Fibroblast of upper back skin (primary cell): ENCODE measurements around the gene BRD3.

Experiments used
- DNase-seq: peaks from one replicate; pipeline ENCODE4 v3.0.0-alpha.2; 2013

Gene BRD3

DNA sequence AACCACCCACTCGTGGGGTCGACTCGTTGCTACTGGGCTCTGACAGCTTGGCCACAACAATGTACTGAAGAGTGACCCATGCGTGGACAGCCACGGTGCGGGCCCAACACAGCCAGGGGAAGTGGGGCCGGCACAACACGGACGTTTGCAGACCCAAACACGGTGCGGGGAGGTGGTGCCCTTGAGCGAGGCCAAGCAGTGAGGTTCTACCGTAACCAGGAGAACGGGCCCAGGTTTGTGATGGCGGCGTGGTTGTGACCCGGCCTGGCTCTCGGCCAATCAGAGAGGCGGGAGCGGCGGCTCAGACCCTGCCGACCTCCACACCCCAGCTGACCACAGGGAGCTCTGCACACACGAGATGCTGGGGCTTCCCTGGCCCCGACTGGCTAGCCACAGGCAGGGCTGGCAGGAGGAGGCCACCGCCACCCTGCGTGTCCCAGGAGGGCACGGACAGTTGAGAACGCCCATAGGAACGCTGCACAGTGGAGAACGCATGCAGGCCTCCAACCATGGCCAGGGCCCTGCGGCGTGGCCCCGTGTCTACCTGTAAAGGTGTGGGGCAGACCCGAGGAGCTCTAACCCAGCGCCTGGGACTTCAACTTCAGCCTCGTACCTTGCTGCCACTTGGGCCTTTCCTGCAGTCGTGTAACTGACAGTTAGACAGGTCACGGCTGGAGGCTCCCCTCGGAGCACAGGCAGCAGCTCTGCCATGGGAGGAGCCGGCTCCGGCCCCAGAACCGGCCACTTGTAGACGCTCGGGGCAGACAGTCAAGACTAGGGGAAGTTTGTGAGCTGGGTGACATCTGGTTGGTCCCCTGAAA, 13.7 kb downstream of the BRD3 start:
- DNase-seq = no peak

DNA sequence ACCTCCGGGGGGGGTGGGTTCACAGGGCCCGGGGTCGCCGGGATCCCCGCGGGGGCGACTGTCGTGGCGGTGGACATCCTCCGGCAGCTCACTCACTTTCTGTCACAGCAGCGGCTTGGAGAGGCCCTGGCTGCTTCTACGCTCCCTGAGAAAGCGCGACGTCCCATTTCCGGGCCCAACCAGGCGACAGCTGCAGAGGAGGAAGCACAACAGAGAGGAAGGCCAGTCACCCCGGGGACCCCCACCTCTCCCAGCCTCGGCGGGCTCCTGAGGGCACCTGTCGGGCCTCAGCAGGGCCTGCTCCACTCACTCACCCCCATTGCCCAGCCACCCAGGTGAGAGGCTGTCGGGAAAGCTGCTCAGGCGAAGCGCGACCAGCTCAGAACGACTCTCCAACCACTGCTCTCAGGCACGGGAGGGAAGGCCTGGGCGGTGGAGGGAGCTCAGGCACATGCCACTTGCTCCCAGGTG, 14.4 kb downstream of the BRD3 start:
- no peak for DNase-seq

DNA sequence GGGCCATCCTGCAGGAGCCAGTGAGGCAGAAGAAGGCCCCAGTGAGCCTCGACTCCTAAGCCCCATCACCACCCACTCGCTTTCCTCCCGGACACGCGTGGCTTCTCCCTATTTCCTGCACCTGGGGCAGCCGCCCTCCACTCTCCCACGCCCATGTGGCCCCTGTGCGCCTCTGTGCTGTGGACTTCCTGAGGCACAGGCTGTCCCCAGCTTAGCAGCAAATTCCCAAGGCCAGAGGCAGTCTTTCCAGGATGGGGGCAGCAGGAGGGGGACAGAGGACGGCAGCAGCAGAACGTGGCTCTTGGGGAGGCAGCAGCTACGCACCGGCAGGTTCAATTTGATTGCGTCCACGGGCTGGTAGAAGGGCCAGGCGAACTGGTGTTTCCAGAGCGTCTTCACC, 14.9 kb downstream of the BRD3 start:
- DNase-seq = no peak

DNA sequence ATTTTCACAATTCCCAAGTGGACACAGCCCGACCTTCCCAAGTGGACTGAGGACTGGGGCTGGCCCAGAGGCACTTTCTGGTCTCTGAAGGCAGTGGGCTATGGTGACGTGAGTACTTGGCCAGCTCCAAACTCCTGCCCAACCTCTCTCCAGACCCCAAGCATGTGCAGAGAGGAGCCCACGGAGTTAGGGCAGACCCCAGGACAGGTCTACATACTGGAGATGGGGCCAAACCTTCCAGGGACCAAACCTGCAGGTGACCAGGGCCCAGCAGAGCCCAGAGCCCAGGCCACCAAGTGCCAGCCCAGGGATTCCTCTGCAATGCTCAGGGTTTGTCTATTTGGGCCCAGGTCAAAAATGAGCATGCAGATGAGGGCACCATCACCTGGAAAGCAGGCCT, 15.3 kb downstream of the BRD3 start:
- DNase-seq = no peak

DNA sequence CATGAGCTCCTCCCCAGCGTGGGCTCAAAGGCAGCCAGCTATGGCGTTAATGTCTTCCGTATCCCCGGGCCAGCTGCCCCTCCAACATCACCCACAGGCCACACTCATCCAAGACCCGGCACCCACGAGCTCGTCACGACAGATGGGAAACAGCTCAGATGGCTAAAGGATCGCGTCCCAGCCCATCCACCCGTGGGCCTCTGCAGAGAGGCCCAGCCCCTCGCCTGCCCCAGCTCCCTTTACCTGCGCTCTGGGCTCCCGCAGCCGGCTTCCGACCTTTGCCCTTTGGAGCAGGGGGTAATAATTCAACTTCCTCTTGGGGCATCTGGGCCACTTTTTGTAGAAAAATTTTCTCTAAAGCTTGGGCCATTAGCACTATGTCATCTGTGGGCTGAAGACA, 16.5 kb downstream of the BRD3 start:
- DNase-seq = no peak

DNA sequence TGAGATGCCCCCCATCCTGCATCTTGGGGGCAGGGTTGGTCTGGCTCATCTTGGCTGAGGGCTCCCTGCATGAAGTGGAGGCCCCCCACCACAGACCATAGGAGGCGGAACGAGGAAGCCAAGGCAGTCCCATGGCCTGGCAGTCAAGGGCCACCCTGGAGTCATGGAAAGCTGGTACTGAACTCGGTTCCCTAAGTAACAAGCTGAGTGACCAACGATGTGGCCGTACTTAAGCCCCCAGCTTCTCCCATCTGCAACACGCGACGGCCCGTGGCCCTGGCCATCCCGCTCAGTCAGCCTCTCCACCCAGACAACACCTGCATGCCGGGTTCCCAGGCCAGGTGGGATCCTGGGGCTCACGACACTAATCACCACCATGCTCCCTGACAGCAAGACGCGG, 17.1 kb downstream of the BRD3 start:
- DNase-seq = no peak

DNA sequence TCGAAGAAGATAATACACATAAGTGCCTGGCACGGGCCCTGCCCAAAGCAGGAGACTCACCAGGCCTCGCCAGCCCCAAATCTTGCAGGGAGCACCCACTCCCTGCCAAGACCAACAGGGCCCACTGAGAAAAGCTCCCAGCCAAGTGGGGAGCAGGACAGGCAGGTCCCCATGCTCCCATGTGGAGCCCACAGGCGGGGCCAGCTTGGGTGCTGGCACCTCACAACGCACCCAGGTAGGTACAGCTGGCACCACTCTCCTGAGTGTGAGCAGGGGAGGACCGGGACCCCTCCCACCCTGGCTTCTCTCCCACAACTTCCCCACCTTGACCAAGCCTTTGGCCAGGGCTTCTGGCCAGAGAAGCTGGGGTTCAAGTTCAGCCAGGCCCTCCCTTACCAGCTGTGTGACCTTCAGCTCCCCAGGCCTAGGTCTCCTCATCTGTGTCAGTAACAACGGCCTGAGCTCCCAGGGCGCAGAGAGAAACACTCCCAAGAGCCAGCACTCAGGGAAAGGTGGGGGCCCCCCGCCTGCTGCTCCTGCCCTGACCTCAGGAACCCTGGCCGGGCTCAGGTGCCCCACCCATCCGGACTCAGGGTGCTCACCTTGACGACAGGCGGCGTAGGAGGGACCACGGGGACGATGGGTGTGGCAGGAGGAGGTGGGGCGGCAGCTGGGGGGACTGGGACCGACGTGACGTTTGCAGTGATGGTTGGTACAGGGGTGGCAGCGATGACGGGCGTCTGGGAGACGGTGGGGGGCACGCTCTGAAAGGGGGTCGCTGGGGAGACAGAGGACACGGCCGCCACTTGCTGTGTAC, 17.8 kb downstream of the BRD3 start:
- DNase-seq = no peak

DNA sequence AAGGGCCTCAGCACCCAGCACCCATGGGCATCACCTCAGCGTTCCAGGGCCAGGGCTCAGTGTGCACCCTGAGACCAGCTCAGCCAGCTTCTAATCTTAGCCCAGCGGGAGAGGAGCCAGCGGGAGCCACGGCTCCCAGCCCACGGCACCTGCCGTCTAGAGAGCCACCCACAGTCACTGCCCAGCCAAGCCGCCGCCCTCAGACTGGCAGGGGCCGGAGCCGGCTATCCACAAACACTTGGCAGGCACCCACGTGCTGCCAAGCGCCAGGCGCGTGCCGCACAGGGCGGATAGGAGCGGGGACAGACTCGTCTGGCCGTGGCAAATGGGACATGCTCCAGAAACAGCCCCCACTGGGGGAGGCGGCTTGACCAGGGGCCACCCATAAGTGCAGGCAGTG, 18.6 kb downstream of the BRD3 start:
- DNase-seq = no peak

DNA sequence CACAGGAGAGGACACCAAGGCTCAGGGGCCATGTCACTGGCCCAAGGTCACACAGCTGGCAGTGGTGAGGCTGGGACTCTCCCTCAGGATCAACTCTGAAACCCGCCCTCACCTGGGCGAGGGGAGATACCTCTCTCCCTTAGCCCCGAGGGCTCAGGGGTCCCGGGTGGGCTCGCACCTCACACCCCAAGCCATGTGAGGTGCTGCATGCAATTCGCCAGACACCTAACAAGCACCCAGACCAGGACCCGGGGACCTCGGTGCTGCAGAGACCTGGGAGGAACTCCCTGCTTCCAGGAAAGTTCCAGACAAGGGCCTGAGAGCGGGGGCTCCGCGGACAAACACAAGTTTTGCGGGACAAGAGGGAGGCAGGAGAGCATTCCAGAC, 19.3 kb downstream of the BRD3 start:
- DNase-seq = no peak

DNA sequence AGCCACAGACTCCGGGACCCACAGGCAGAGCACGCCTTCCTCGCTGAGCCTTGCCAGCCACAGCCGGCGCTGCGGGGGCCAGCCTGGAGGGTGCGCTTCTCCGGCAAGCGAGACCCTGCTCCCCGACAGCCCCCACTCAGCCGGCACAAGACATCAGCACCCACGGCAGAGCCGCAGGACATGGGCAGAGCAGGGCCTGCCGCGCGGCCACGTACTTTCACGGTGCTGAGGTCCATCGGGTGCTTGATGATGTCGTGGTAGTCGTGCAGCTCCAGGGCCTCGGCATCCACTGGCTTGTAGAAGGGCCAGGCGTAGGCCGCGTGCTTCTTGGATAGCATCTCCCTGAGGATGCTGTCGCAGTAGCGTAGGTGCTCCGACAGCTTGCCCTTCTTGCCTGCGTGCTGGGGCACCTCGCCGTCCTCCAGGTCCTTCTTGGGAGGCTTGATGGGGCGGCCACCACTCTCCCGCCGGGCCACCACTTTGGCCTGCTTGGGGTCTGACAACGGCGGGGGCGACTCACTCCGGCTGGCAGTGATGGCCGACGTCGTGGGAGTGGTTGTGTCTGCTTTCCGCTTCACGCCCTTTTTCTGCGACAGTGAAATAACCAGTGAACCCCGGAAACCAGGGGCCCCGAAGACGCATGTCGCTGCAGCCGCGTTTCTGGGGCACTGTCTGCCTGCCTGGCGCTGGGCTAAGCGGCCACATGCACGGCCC, 19.8 kb downstream of the BRD3 start:
- no peak for DNase-seq

DNA sequence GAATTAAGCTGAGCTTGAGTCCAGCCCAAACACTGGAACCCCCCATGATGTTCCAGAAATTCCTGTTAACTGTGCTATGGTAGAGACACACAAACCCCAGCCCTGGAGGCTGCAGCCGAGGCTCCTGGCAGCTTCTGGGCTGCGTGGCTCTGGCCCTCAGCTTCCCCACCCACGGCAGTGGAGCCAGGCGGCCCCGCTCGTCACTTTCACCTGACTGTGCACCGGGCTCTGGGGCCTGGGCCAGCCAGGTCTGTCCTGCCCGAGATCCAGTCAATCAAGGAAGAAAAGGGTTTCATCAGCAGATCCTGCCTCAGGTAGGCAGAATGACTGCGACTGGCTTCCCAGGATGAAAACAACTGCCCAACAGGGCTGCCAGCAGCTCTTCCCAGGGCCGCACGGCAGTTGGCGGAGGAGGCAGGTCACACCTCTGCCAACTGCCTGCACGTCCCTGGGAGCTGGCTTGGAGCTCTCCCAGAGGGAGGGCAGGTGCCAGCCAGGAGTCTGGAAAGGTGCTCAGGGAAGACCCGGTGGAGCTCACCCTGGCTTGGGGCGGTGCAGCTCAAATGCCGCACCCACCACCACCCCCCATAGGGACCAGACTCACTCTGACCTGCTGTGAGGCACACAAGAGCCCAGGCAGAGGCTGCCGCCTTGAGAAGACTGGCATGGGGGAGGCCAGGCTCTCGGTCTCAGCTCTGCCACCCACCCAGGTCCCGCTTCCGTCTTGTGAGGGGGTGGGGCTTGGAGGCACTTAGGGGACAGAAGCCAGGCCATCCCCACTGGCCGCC, 20.7 kb downstream of the BRD3 start:
- no peak for DNase-seq

DNA sequence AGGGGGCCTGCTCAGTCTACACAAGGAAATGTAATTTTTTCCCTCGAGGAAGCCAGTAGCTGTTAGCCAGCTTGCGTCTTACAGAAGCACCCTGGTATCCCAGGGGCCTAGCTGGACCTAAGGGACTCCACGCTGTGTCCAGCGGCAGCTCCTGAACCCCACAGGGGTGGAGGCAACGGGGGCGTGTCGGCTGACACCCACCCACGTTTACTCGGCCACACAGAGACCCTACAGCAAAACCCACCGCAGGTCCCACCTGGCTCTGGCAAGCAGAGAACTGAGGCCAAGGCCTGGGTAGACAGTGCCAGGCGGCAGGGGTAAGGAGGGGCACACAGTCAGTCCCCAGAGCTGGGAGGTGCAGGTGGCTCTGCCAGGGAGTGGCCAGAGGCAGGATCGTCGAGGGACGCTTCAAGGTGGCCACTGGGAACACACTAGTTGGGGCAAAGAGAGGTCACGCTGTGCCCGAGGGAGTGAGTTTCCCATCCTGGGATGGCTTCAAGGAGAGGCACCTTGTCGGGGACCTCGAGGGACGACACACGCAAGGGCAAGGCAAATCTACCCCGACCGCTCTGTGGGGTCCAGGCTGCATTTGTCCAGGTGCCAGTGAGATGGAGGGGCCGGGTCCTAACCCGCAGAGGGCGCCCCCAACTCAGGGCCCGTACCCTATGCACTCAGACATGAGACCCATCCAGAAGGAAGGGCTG, 21.8 kb downstream of the BRD3 start:
- DNase-seq = no peak

DNA sequence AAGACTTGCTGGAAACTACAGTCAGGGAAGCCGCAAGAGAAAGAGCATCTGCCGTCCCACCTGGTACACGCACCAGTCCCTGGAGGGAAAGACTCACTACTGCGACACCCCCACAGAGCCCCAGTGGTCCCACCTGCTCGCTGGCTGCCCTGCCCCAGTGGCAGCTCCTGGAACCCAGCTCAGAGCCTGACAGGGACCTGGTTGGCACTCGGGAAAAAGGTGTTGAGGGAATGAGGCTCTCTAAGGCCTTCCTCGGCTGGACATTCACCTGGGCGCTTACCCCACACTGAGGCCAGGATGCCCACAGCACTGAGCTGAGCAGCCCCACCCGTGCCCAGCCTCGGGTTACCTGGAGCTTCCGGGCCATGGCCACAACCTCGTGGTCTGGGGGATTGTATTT, 22.9 kb downstream of the BRD3 start:
- no peak for DNase-seq

DNA sequence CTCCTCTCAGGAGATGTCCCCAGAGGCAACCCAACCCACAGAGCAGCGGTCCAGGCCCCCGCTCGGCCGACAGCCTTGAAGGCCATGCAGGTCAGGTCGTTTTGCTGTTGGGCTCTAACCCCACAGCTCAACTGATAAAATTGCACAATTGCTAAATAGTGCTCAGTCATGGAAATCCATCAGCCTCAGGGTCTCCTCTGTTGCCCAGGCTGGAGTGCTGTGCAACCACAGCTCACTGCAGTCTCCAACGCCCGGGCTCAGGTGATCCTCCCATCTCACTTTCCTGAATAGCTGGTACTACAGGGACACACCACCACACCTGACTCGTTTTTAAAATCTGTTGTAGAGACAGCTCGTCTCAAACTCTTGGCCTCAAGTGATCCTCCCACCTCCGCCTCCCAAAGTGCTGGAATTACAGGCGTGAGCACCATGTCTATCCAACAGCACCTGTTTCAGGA, 24.3 kb downstream of the BRD3 start:
- DNase-seq = no peak

DNA sequence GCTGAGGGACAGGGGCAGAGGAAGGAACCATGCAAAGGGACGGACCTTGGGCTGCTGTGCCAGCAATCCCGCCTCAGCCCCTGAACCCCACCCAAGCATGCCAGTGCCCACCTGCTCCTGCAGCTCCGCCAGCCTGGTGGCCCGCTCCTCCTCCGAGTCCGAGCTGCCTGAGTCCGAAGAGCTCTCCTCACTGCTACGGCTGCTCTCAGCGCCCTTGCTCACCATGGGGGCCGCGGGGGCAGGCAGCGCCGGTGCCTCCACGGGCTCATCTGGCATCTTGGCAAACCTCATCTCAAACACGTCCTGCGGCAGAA, 26.2 kb downstream of the BRD3 start:
- DNase-seq = no peak

DNA sequence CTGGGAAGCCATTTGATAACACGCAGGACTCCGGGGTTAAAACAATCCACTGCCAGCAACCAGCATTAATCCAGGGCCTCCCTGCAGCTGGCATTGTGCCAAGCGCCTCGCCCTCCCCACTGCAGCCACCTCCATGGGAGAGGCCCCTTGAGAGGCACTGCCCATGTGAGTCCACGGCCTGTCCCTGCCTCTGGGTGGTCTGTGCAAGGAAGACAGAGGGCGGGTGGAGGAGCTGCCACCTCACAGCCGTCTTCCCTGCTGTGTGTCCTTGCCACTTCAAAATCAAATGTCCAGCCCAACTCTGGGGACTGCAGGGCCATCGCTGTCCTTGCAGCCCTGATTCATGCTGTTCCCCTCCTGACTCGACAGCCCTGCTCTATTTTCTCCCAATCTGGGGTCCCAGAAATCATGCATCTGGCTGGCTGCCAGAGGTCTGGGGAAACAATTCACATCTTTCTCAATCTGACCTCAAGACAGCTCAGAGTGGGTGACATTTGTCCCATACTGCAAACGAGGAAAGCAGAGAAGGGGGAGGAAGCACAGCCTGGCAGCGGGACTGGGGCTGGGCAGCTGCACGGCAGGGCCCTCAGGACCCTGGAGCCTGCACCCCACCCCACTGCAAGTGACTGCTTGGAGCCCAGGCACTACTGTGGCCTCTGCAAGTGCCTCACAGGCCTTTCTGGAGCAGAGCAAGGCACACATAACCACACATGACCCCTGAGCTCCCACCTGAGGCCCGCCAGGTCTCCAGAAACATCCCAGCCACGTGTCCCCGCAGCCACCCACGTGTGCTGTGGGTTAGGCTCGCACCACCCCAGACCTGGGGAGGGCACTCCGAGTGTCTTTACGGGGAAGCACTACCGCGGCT, 26.8 kb downstream of the BRD3 start:
- DNase-seq = no peak

DNA sequence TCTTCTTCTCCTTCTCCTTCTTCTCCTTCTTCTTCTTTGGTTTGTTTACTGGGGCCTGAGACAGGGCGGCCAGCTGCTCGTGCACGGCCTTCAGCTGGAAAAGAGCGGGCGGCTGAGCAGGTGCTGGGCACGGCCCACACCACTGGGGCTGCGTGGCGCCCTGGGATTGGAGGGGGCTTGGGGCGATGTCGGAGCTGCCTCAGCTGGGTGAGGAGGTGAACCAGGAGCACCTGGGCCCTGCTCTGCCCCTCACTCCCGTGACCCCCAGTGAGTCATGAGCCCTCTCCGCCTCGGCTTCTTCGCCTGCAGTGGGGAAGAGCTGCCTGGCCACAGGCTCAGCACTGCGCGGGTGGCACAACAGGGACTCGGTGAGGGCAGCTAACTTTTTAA, 27.7 kb downstream of the BRD3 start:
- DNase-seq = no peak

DNA sequence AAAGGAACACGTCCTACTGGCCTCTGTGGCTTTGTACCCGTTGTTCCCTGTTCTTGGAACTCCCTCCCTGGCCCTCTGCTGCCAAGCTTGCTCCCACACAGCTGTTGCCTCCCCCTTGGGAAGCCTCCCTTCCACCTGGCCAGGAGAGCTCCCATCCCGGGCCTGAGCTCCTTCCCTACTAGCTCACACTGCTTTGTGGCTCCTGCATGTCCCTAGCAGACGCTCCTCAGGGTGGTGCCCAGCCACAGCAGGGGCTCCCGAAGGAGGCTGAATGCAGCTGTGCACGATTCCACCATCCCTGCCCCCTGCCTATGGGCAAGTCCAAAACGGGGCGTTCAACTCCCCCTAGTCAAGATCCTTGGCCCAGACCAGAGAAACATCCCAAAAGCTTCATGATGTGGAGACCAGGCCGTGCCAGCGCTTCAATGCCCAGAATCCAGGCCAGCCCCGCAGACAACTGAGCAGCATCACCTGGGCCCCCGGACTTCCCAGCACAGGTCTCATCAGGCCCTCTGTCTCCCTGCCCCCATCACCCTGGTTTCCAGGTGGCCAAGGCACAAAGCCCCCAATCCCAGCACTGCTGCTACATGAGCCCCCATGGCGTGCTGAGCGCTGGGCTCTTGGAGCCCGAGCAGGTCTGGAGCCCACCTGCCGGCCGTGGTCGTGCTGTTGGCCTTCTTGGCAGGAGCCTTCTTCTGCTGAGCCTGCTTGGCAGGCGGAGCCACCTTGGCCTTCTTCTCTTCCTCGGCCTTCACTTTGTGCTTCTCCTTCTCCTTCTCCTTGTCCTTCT, 28.2 kb downstream of the BRD3 start:
- DNase-seq = no peak

DNA sequence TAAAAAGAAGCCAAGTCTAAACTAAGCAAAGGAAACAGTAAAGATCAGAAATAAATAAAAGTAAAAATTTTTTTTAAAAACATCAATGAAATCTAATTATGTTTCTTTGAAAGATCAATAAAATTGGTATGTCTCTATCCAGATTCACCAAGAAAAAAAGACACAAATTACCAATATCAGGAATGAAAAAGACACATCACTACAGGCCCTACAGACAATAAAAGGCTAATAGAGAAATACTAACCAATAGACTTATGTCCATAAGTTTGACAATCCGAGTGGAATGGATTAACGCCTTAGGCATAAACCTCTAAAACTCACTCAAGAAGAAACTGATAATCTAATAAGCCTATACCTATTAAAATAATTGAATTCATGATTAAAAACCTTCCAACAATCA, 30.2 kb downstream of the BRD3 start:
- no peak for DNase-seq

DNA sequence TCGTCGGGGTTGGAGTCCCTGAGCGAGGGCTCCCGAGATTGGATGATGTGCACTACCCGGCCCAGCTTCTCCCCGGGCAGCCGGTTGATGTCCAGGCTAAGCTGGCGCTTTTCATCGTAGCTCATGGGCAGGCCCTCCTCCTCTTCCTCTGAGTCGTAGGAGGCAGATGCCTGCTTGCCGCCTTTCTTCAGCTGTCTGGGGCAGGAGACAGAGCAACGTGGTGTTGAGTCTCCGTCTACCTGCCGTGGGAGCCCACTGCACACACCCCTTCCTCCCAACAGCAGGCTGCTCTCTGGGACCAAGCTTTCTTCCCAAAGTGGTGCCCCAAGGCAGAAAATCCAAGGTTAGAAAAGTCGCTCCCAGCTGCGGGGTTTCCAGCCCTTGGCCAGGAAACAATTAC, 31.7 kb downstream of the BRD3 start:
- DNase-seq = no peak
